GM12891 (cell line): Measurements from ENCODE around the gene SWAP70.

Experiments used
- DNase-seq: peaks from one replicate; pipeline ENCODE4 v3.0.0; 2011; ENCODE audit warnings: low spot score; ENCODE audit not compliant: insufficient read length
- FAIRE-seq: peaks from 2 replicates; lab custom pipeline; 2011; peaks lifted over from hg19 to GRCh38; lab: Jason Lieb, UNC
- PAX5 ChIP-seq: IDR thresholded peaks from 2 replicates; pipeline ENCODE4 v1.6.1; 2011; ENCODE audit warnings: low read length, moderate library complexity, mild to moderate bottlenecking; ENCODE audit not compliant: insufficient read depth, severe bottlenecking
- POLR2A ChIP-seq: IDR thresholded peaks from 2 replicates; pipeline ENCODE4 v1.6.1; 2011; ENCODE audit warnings: low read depth, low read length, control low read depth
- POLR2AphosphoS5 ChIP-seq: IDR thresholded peaks from 2 replicates; pipeline ENCODE4 v1.6.1; 2011; ENCODE audit warnings: low read depth, low read length, control low read depth
- POU2F2 ChIP-seq: IDR thresholded peaks from 2 replicates; pipeline ENCODE4 v1.6.1; 2011; ENCODE audit warnings: low read depth, mild to moderate bottlenecking, control low read depth, low read length, moderate library complexity
- SPI1 ChIP-seq: IDR thresholded peaks from 2 replicates; pipeline ENCODE4 v1.6.1; 2011; ENCODE audit warnings: low read depth, low read length, control low read depth
- TAF1 ChIP-seq: IDR thresholded peaks from 2 replicates; pipeline ENCODE4 v1.6.1; 2011; ENCODE audit warnings: low read depth, low read length, control low read depth

The SWAP70 gene

GRCh38 chr11:9646324-9646723 lies 17.6 kb upstream of the SWAP70 start:
- peak; percentile 20 for FAIRE-seq
- no peak for DNase-seq
- TF ChIP-seq POLR2AphosphoS5 = no peak
- no peak for TF ChIP-seq PAX5
- no peak for TF ChIP-seq SPI1
- TF ChIP-seq POU2F2 = no peak
- TF ChIP-seq POLR2A = no peak
- no peak for TF ChIP-seq TAF1

GRCh38 chr11:9651481-9651880 lies 12.4 kb upstream of the SWAP70 start:
- TF ChIP-seq PAX5 = no peak
- no peak for TF ChIP-seq POLR2A
- no peak for TF ChIP-seq TAF1
- TF ChIP-seq POLR2AphosphoS5 = no peak
- no peak for TF ChIP-seq POU2F2
- TF ChIP-seq SPI1 = no peak
- DNase-seq (no peak), FAIRE-seq (no peak)

- DNase-seq (no peak), FAIRE-seq (no peak)
- TF ChIP-seq PAX5 = no peak
- no peak for TF ChIP-seq POLR2A
- TF ChIP-seq TAF1 = no peak
- no peak for TF ChIP-seq SPI1
- TF ChIP-seq POLR2AphosphoS5 = no peak
- no peak for TF ChIP-seq POU2F2
Measured at GRCh38 chr11:9651899-9652748, 11.8 kb upstream of the SWAP70 start.

GRCh38 chr11:9653871-9654270 lies 10.0 kb upstream of the SWAP70 start:
- FAIRE-seq (no peak), DNase-seq (no peak)
- TF ChIP-seq SPI1 (no peak), PAX5 (no peak), TAF1 (no peak), POLR2AphosphoS5 (no peak), POLR2A (no peak)

GRCh38 chr11:9656864-9657263 lies 7.0 kb upstream of the SWAP70 start:
- DNase-seq (no peak), FAIRE-seq (no peak)
- no peak for TF ChIP-seq POU2F2

- no peak for DNase-seq
- TF ChIP-seq PAX5 = no peak
- TF ChIP-seq POLR2AphosphoS5 = no peak
- TF ChIP-seq TAF1 = no peak
- no peak for TF ChIP-seq POU2F2
- TF ChIP-seq SPI1 = no peak
- no peak for TF ChIP-seq POLR2A
- no peak for FAIRE-seq
Measured at GRCh38 chr11:9657531-9657930, 6.3 kb upstream of the SWAP70 start.

GRCh38 chr11:9660886-9661285 lies 3.0 kb upstream of the SWAP70 start:
- DNase-seq = no peak
- no peak for TF ChIP-seq SPI1
- FAIRE-seq = no peak

- TF ChIP-seq TAF1 (no peak), POU2F2 (no peak), POLR2AphosphoS5 (no peak), PAX5 (no peak), SPI1 (no peak), POLR2A (no peak)
- DNase-seq (peak; percentile 17), FAIRE-seq (peak; percentile 76)
Measured at GRCh38 chr11:9662273-9662672, 1.6 kb upstream of the SWAP70 start.

GRCh38 chr11:9664276-9665171 lies 647 bp downstream of the SWAP70 start:
- FAIRE-seq (peak; percentile 5), DNase-seq (peak; percentile 20)
- TF ChIP-seq POLR2AphosphoS5 (no peak), PAX5 (peak; percentile 8)

- TF ChIP-seq POLR2A = no peak
- no peak for TF ChIP-seq POLR2AphosphoS5
- no peak for TF ChIP-seq TAF1
- no peak for TF ChIP-seq PAX5
- no peak for TF ChIP-seq POU2F2
- no peak for TF ChIP-seq SPI1
- FAIRE-seq (no peak), DNase-seq (no peak)
Measured at GRCh38 chr11:9665749-9666148, 1.9 kb downstream of the SWAP70 start.
